Ishikawa (cell line): ENCODE measurements around the gene CCL19.

Experiments
- CEBPB ChIP-seq: IDR thresholded peaks from 2 replicates; pipeline ENCODE4 v1.6.1; 2012
- CREB1 ChIP-seq: IDR thresholded peaks from 2 replicates; pipeline ENCODE4 v1.6.1; 2012; ENCODE audit warnings: low read depth
- EGR1 ChIP-seq: IDR thresholded peaks from 2 replicates; pipeline ENCODE4 v1.6.1; 2012
- EP300 ChIP-seq: IDR thresholded peaks from 2 replicates; pipeline ENCODE4 v1.6.1; 2012; ENCODE audit warnings: borderline replicate concordance
- FOXM1 ChIP-seq: IDR thresholded peaks from 2 replicates; pipeline ENCODE4 v1.6.1; 2012; ENCODE audit warnings: low read depth, borderline replicate concordance
- NFIC ChIP-seq: IDR thresholded peaks from 2 replicates; pipeline ENCODE4 v1.6.1; 2012
- RAD21 ChIP-seq: IDR thresholded peaks from 2 replicates; pipeline ENCODE4 v1.6.1; 2012; ENCODE audit warnings: low read depth
- REST ChIP-seq: IDR thresholded peaks from 2 replicates; pipeline ENCODE4 v1.6.1; 2012; ENCODE audit warnings: low read depth, mild to moderate bottlenecking
- TAF1 ChIP-seq: IDR thresholded peaks from 2 replicates; pipeline ENCODE4 v1.6.1; 2012; ENCODE audit warnings: low read depth, mild to moderate bottlenecking
- TCF12 ChIP-seq: IDR thresholded peaks from 2 replicates; pipeline ENCODE4 v1.6.1; 2012; ENCODE audit warnings: low read depth
- TEAD4 ChIP-seq: IDR thresholded peaks from 2 replicates; pipeline ENCODE4 v1.6.1; 2012
- YY1 ChIP-seq: IDR thresholded peaks from 2 replicates; pipeline ENCODE4 v1.6.1; 2012; ENCODE audit warnings: low read depth
- ZBTB7A ChIP-seq: IDR thresholded peaks from 2 replicates; pipeline ENCODE4 v1.6.1; 2012; ENCODE audit warnings: low read depth
- TF ChIP-seq, protein P1 (sequence below): IDR thresholded peaks from 2 replicates; pipeline ENCODE4 v1.6.1; 2012
- TF ChIP-seq, protein P2 (sequence below): IDR thresholded peaks from 2 replicates; pipeline ENCODE4 v1.6.1; 2012

Gene CCL19

DNA sequence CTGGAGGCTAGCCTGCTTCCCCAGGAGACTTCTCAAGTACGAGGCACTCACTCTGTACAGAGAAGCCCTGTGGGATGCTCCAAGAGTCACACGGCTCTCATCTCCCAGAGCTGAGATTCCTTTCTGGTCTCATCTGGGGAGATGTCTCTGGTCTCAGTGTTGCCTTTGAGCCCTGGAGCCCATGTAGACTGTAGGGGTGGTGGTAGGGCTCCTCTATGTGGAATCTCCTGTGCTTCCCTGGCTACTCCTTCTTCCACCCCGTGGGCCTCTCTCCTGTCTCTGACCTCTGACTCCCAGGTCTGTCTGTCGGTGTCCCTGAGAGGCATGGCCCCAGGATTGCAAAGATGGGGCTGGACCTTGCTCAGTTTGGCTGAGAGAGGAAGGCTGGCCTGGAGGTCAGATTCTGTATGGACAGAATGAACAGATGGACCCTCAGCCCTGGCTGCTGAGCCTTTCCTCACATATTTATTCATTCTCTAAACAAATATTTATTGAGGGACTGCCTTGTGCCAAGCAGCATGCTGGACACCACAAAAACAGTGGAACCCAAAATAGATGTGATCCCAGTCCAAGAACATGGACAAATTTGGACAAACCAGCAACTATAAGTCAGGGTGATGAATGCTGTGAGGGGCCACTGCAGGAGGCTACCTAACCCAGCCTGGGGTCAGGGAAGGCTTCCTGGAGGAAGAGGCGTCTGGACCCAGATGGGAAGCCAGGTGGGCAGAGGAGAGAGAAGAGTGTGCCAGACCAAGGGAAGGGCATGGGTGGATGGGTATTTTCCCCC is 2.6 kb downstream of the CCL19 start:
- TF ChIP-seq EGR1: no peak

- no peak for TF ChIP-seq REST
- no peak for TF ChIP-seq YY1
- no peak for TF ChIP-seq FOXM1
- TF ChIP-seq, protein P1, sequence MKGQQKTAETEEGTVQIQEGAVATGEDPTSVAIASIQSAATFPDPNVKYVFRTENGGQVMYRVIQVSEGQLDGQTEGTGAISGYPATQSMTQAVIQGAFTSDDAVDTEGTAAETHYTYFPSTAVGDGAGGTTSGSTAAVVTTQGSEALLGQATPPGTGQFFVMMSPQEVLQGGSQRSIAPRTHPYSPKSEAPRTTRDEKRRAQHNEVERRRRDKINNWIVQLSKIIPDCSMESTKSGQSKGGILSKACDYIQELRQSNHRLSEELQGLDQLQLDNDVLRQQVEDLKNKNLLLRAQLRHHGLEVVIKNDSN: no peak
- no peak for TF ChIP-seq EGR1
- TF ChIP-seq NFIC: no peak
Measured at GRCh38 chr9:34687276-34688030, 3.6 kb downstream of the CCL19 start.

GRCh38 chr9:34686732-34687131 is 4.3 kb downstream of the CCL19 start:
- no peak for TF ChIP-seq REST
- no peak for TF ChIP-seq FOXM1
- TF ChIP-seq TEAD4: no peak
- no peak for TF ChIP-seq YY1
- TF ChIP-seq CREB1: no peak
- no peak for TF ChIP-seq NFIC
- no peak for TF ChIP-seq EGR1
- TF ChIP-seq TCF12: no peak
- TF ChIP-seq, protein P1: no peak

DNA sequence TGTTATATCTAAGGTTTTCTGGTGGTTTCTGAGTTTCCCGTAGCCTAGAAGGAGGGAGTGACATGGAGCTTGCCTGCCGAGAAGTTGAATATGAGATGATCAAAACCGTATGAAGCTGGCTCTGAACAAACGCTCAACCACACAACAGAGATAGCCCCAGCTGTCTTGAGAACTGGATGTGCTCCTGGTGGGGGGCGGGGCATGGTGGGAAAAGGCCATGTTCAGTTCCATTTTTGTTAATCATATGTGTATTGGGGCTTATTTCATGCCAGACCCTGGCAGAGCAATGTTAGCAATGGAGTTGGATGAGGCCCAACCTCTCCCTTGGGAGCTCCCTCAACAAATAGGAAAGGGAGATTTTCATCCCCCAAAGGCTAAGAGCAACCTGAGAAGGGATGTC is 4.8 kb downstream of the CCL19 start:
- TF ChIP-seq CEBPB: no peak
- no peak for TF ChIP-seq FOXM1
- no peak for TF ChIP-seq TEAD4
- TF ChIP-seq REST: no peak
- TF ChIP-seq EP300: no peak
- TF ChIP-seq, protein P1: no peak
- TF ChIP-seq YY1: no peak
- TF ChIP-seq TCF12: no peak
- TF ChIP-seq ZBTB7A: no peak
- no peak for TF ChIP-seq EGR1
- no peak for TF ChIP-seq NFIC
- TF ChIP-seq CREB1: no peak
- no peak for TF ChIP-seq TAF1

DNA sequence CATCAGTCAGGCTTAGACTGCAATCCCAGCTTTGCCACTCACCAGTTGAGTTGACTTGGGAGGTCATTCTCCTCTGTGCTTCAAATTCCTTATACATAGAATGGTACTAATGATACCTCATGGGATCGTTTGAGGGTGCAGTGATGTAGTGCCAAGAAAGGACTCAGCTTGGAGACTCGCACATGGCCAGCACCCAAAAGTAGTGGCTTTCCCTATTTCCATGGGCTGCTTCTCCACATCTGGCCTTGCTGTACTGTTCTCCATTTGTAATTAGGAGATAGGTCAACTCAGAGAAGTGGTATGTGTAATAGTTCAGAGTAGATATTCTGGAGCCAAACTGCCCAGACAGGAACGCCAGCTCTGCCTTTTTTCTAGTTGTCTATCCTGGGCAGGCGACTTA is 5.5 kb downstream of the CCL19 start:
- TF ChIP-seq REST (no peak), CREB1 (no peak), TEAD4 (no peak), EGR1 (no peak), NFIC (no peak), FOXM1 (no peak), CEBPB (no peak), YY1 (no peak), TAF1 (no peak), EP300 (no peak), RAD21 (no peak), TCF12 (no peak)
- TF ChIP-seq, protein P2, sequence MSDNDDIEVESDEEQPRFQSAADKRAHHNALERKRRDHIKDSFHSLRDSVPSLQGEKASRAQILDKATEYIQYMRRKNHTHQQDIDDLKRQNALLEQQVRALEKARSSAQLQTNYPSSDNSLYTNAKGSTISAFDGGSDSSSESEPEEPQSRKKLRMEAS: no peak
- TF ChIP-seq, protein P1: no peak
